H1 (cell line): ENCODE results near the gene ANKRD24. TPM values are rescaled to one million over a fixed set of nuclear protein-coding genes. Genes with fewer than 3 reads are reported as not detected.

Experiments
- CTCF ChIA-PET: fragments of 300-600 bp; sonication (Branson Sonifier 250); formaldehyde crosslinking; loops from one replicate; lab custom pipeline; 2021; ENCODE audit not compliant: partially characterized antibody; lab: Charles Lee
- POLR2A ChIA-PET: fragments of 300-600 bp; sonication (Branson Sonifier 250); formaldehyde crosslinking; loops from one replicate; lab custom pipeline; 2021; ENCODE audit warnings: inconsistent platforms; ENCODE audit not compliant: partially characterized antibody; lab: Charles Lee
- DNase-seq, 2 experiments: peaks; one replicate each; pipeline versions ENCODE4 v3.0.0 to v3.0.0-alpha.2; 2010 to 2022; ENCODE audit warnings: low spot score in 2 of 2, low read depth in 1 of 2, mixed read lengths in 1 of 2
- FAIRE-seq: peaks from 2 replicates; lab custom pipeline; 2011; peaks lifted over from hg19 to GRCh38; lab: Jason Lieb, UNC
- H2AFZ ChIP-seq: 2 replicates; pipeline ENCODE4 v1.8.1; 2012; ENCODE audit warnings: low read length, inconsistent platforms
- H2AK5ac ChIP-seq: 2 replicates; pipeline ENCODE4 v1.6.1; 2013; ENCODE audit warnings: low read depth, low read length
- H2BK120ac ChIP-seq: replicated peaks from 2 replicates; pipeline ENCODE3; 2013; ENCODE audit warnings: low read depth, low read length, inconsistent platforms
- H2BK12ac ChIP-seq: 2 replicates; pipeline ENCODE4 v1.6.1; 2013; ENCODE audit warnings: low read depth, low read length
- H2BK15ac ChIP-seq: 2 replicates; pipeline ENCODE4 v1.6.1; 2013; ENCODE audit warnings: low read length
- H2BK20ac ChIP-seq: 2 replicates; pipeline ENCODE4 v1.6.1; 2013; ENCODE audit warnings: low read length
- H2BK5ac ChIP-seq: 2 replicates; pipeline ENCODE4 v1.6.1; 2013; ENCODE audit warnings: low read depth, low read length
- H3K14ac ChIP-seq: 2 replicates; pipeline ENCODE4 v1.6.1; 2013; ENCODE audit warnings: inconsistent platforms; ENCODE audit not compliant: insufficient read length
- H3K18ac ChIP-seq: 2 replicates; pipeline ENCODE4 v1.6.1; 2013; ENCODE audit warnings: low read length; ENCODE audit errors: extremely low read depth
- H3K23ac ChIP-seq: 2 replicates; pipeline ENCODE4 v1.6.1; 2013; ENCODE audit warnings: inconsistent platforms; ENCODE audit not compliant: insufficient read length
- H3K23me2 ChIP-seq: 2 replicates; pipeline ENCODE4 v1.6.1; 2013; ENCODE audit warnings: low read depth, low read length
- H3K27ac ChIP-seq: 2 replicates; pipeline ENCODE4 v1.6.1; 2011; ENCODE audit warnings: low read depth, low read length, inconsistent platforms
- H3K27me3 ChIP-seq, 4 experiments: replicated peaks in 1 of 4; 1 replicate in 1 of 4; 2 replicates in 3 of 4; pipeline versions ENCODE4 v1.6.1 to v1.8.1; 2011 to 2013; ENCODE audit warnings: low read length in 3 of 4, mild to moderate bottlenecking in 3 of 4, inconsistent platforms in 2 of 4, mixed read lengths in 2 of 4, moderate library complexity in 1 of 4; ENCODE audit not compliant: control insufficient read depth in 3 of 4, insufficient read depth in 3 of 4; ENCODE audit errors: extremely low read depth in 1 of 4
- H3K36me3 ChIP-seq, 4 experiments: 2 replicates each; pipeline versions ENCODE4 v1.6.1 to v1.8.1; 2011 to 2013; ENCODE audit warnings: mild to moderate bottlenecking in 4 of 4, low read length in 3 of 4, moderate library complexity in 2 of 4, control low read depth in 1 of 4, inconsistent platforms in 1 of 4; ENCODE audit not compliant: insufficient read depth in 4 of 4, control insufficient read depth in 2 of 4
- H3K4ac ChIP-seq: replicated peaks from 2 replicates; pipeline ENCODE3; 2013; ENCODE audit warnings: low read length, low read depth, mixed read lengths, inconsistent platforms; ENCODE audit not compliant: insufficient read length
- H3K4me1 ChIP-seq, 4 experiments: replicated peaks in 1 of 4; 1 replicate in 1 of 4; 2 replicates in 3 of 4; pipeline versions ENCODE4 v1.6.1 to v1.8.1; 2011 to 2013; ENCODE audit warnings: low read length in 3 of 4, inconsistent platforms in 2 of 4, mixed read lengths in 1 of 4; ENCODE audit not compliant: insufficient read depth in 4 of 4, control insufficient read depth in 3 of 4
- H3K4me2 ChIP-seq, 2 experiments: 2 replicates each; pipeline versions ENCODE4 v1.6.1 to v1.8.1; 2011 to 2013; ENCODE audit warnings: low read depth in 2 of 2, low read length in 2 of 2, control low read depth in 1 of 2, inconsistent platforms in 1 of 2, mild to moderate bottlenecking in 1 of 2; ENCODE audit not compliant: insufficient read depth in 1 of 2
- H3K4me3 ChIP-seq, 4 experiments: fragments of 200-600, 300-600 bp in 1 of 4; sonication (generic), shearing (Covaris generic), sonication (Bioruptor Twin) in 1 of 4; 2 replicates each; pipeline versions ENCODE4 v1.5.1 to v1.8.1; 2011 to 2016; ENCODE audit warnings: low read length in 4 of 4, low read depth in 3 of 4, control low read depth in 2 of 4, inconsistent platforms in 2 of 4, mild to moderate bottlenecking in 2 of 4, mixed read lengths in 1 of 4, moderate library complexity in 1 of 4; ENCODE audit not compliant: insufficient read depth in 2 of 4; ENCODE audit errors: extremely low read depth in 1 of 4
- H3K56ac ChIP-seq: replicated peaks from 2 replicates; pipeline ENCODE3; 2013; ENCODE audit warnings: low read depth, mild to moderate bottlenecking, mixed read lengths, low read length, inconsistent platforms; ENCODE audit not compliant: insufficient read length
- H3K79me1 ChIP-seq: 2 replicates; pipeline ENCODE4 v1.6.1; 2013; ENCODE audit warnings: low read depth, low read length, control low read depth
- H3K79me2 ChIP-seq, 2 experiments: 2 replicates each; pipeline versions ENCODE4 v1.6.1 to v1.8.1; 2012 to 2013; ENCODE audit warnings: low read length in 2 of 2, mild to moderate bottlenecking in 2 of 2, inconsistent platforms in 1 of 2; ENCODE audit not compliant: insufficient read depth in 2 of 2, control insufficient read depth in 1 of 2
- H3K9ac ChIP-seq, 4 experiments: replicated peaks in 1 of 4; 1 replicate in 1 of 4; 2 replicates in 3 of 4; pipeline versions ENCODE4 v1.6.1 to v1.8.1; 2011 to 2013; ENCODE audit warnings: low read depth in 3 of 4, low read length in 3 of 4, control low read depth in 2 of 4, mild to moderate bottlenecking in 2 of 4, moderate library complexity in 2 of 4, inconsistent platforms in 1 of 4; ENCODE audit errors: extremely low read depth in 1 of 4
- H3K9me3 ChIP-seq, 2 experiments: 2 replicates each; pipeline versions ENCODE4 v1.6.1 to v1.8.1; 2012 to 2013; ENCODE audit warnings: mild to moderate bottlenecking in 2 of 2, moderate library complexity in 2 of 2, control low read depth in 1 of 2, inconsistent platforms in 1 of 2, low read depth in 1 of 2, low read length in 1 of 2, mixed read lengths in 1 of 2; ENCODE audit not compliant: insufficient read depth in 2 of 2
- H4K20me1 ChIP-seq, 2 experiments: replicated peaks in 1 of 2; 2 replicates each; pipeline versions ENCODE3 to v1.8.1; 2011 to 2013; ENCODE audit warnings: inconsistent platforms in 2 of 2, low read length in 2 of 2, mild to moderate bottlenecking in 1 of 2; ENCODE audit not compliant: insufficient read depth in 2 of 2, control insufficient read depth in 1 of 2
- H4K5ac ChIP-seq: 2 replicates; pipeline ENCODE4 v1.6.1; 2013; ENCODE audit warnings: low read length, low read depth, mixed read lengths, inconsistent platforms; ENCODE audit not compliant: insufficient read length
- H4K8ac ChIP-seq: 2 replicates; pipeline ENCODE4 v1.8.0; 2013; ENCODE audit warnings: mild to moderate bottlenecking, moderate library complexity, low read length, inconsistent platforms; ENCODE audit not compliant: insufficient read depth; ENCODE audit errors: extremely low read depth
- H4K91ac ChIP-seq: replicated peaks from 2 replicates; pipeline ENCODE3; 2013; ENCODE audit warnings: low read length, mixed read lengths, inconsistent platforms; ENCODE audit not compliant: insufficient read length
- EGR1 ChIP-seq: IDR thresholded peaks from 2 replicates; pipeline ENCODE4 v1.6.1; 2011; ENCODE audit warnings: low read depth, low read length, borderline replicate concordance
- SIRT6 ChIP-seq: IDR thresholded peaks from one replicate; pipeline ENCODE4 v1.7.1; 2012; ENCODE audit warnings: low read length, inconsistent platforms
- WGBS, 2 experiments: shearing (Covaris generic) in 1 of 2; methylation state at CpG; one replicate each; pipeline versions ENCODE4 v1.1.6 to v1.1.7; 2013 to 2015; ENCODE audit warnings: low lambda C conversion rate in 2 of 2, mixed read lengths in 2 of 2, inconsistent platforms in 1 of 2, low coverage in 1 of 2, missing lambda C conversion rate in 1 of 2; ENCODE audit not compliant: insufficient replicate concordance in 2 of 2, insufficient coverage in 1 of 2, insufficient read length in 1 of 2; ENCODE audit errors: extremely low coverage in 1 of 2, missing lambda C conversion rate in 1 of 2; 5-methylcytosine and 5-hydroxymethylcytosine counted together
- polyA plus RNA-seq, 7 experiments: library from polyadenylated mRNA; depleted of rRNA in 3 of 7; stranded (reverse) in 5 of 7; unstranded in 2 of 7; fragments of >200 nt in 5 of 7; fragments of 200-250 nt in 2 of 7; gene quantifications; 1 replicate in 5 of 7; 2 replicates in 1 of 7; 4 replicates in 1 of 7; pipeline versions ENCODE4 v1.2.1 to v1.2.3, GENCODE V29; 2011 to 2013; ENCODE audit warnings: missing spikeins in 2 of 7, mixed read lengths in 2 of 7
- total RNA-seq: library from RNA; stranded (reverse); fragmentation: NEBNext Ultra II Directional; extraction: Animal tissue kit (Norgen Biotek cat#: 25700); gene quantifications from 2 replicates; pipeline ENCODE4 v1.2.1, GENCODE V29; 2021

ANKRD24 gene
- total and polyA plus RNA-seq, 2 of the 8 experiments (the other 6 are each of a cell fraction or from before 2014, with no cell fraction given), result 7.6 to 14.1 TPM

DNA sequence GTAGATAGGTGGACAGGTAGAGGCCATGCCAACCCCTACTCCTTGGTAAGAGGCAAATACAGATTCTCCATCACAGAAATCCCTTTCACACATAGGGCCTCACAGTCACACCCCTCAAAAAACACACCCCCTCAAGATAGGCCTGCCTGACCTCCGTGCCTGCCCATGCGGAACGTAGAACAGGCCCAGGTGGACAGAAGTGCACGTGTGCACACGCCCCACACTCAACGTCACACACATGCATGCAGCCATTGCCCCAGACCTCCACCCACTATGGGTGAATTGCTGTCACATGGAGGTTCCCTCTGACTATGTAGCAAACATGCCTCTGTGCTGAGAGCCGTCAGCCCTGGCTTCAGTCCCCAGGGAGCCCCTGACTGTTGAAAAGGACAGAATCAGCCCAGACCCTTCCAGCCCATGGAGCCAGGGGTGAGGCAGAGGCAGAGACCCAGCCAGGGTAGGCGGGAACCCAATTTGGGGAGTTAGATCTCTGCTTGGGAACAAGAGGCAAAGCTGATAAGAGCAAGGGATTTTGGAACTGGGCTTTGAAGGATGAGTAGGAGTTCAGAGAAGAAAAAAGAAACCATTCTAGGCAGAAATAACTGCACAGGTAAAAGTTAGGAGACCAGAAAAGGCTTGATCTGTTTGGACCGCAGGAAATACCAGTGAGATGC, 3.1 kb downstream of the ANKRD24 start:
- Histone ChIP-seq H2BK15ac (peak overlapping the region; percentile 75; the same call in 1 of the 2 replicates), H3K27ac (no peak overlapping the region), H2BK20ac (no peak overlapping the region), H3K4me2 (no peak overlapping the region), H4K20me1 (peaks cover 0 to 1% of the 10 kb centered on the region in 2 experiments), H3K79me1 (peaks cover 2% of the 10 kb centered on the region; the same call in 1 of the 2 replicates), H3K23ac (no peak overlapping the region), H4K8ac (0 out of 2 replicates have a peak overlapping the region, but pooled peaks have one; percentile 15), H3K18ac (no peak overlapping the region), H2BK120ac (no peak overlapping the region), H3K23me2 (peaks cover 13% of the 10 kb centered on the region), H3K4me3 (no peak overlapping the region), H3K79me2 (no peaks in the 10 kb centered on the region; a peak in 1 of 4 replicates), H2AK5ac (no peak overlapping the region; the same call in 1 of the 2 replicates), H2BK5ac (0 out of 2 replicates have a peak overlapping the region, but pooled peaks have one; percentile 60), H3K36me3 (no peaks in the 10 kb centered on the region; a peak in 1 of 8 replicates), H3K27me3 (0 out of 7 replicates have a peak, but pooled peaks cover 0 to 2% (median 0%) of the 10 kb centered on the region in 4 experiments), H2AFZ (no peak overlapping the region), H4K91ac (no peak overlapping the region), H3K9ac (no peak overlapping the region), H3K9me3 (no peaks in the 10 kb centered on the region), H4K5ac (no peak overlapping the region), H3K4ac (no peak overlapping the region), H3K14ac (no peak overlapping the region), H2BK12ac (peak overlapping the region; percentile 52; the same call in 1 of the 2 replicates), H3K56ac (no peak overlapping the region), H3K4me1 (peaks cover 0 to 3% (median under 1%) of the 10 kb centered on the region in 4 experiments; a peak in 3 of 7 replicates)
- no peak for DNase-seq
- no peak for FAIRE-seq
- CTCF ChIA-PET, result no interaction called here
- POLR2A ChIA-PET, result no interaction called here
- no peak for TF ChIP-seq SIRT6
- TF ChIP-seq EGR1, result no peak
- WGBS, 2 experiments, result 89% methylated on average over 9 of the region's 9 CpGs; no CpG with 5 or more reads in 1 of the 2 experiments
